ENCODE measurements around the gene RNF207. TPM values are rescaled to one million over a fixed set of nuclear protein-coding genes. Genes with fewer than 3 reads are reported as not detected.

The RNF207 gene
- total RNA-seq, 3 donors from 2014 or later, result 2.7 to 32.4 (median 29.9) TPM

GRCh38 chr1:6165441-6165985 is 40.4 kb upstream of the RNF207 start:
- TF ChIP-seq POLR2AphosphoS5 (IDR thresholded peaks at IDR 0.05), result no peak
- TF ChIP-seq CTCF (IDR thresholded peaks at IDR 0.05), result no peak
- no peak for TF ChIP-seq POLR2A (IDR thresholded peaks at IDR 0.05)
- Histone ChIP-seq H3K4me1 (no peaks in the 10 kb centered on the region), H3K27ac (no peak overlapping the region), H3K9me3 (no peaks in the 10 kb centered on the region), H3K4me3 (no peak overlapping the region), H3K36me3 (no peaks in the 10 kb centered on the region), H3K27me3 (peaks cover 0 to 59% of the 10 kb centered on the region in 2 donors)
- no peak for DNase-seq (ENCODE audit: low spot score in 2 of 2)
- intact Hi-C loops (cut with DNase I; ENCODE audit: low total_unique reads), result no loop called here

- TF ChIP-seq POLR2AphosphoS5 (IDR thresholded peaks at IDR 0.05), result no peak
- TF ChIP-seq POLR2A (IDR thresholded peaks at IDR 0.05), result no peak
- TF ChIP-seq CTCF (IDR thresholded peaks at IDR 0.05), result no peak
- intact Hi-C loops (cut with DNase I; ENCODE audit: low total_unique reads), result no loop called here
- no peak for DNase-seq (ENCODE audit: low spot score in 2 of 2)
- H3K4me1 ChIP-seq, result no peaks in the 10 kb centered on the region
- no peaks in the 10 kb centered on the region for H3K9me3 ChIP-seq
- H3K4me3 ChIP-seq, result no peak overlapping the region
- peaks cover 0 to 59% of the 10 kb centered on the region in 2 donors for H3K27me3 ChIP-seq
- H3K27ac ChIP-seq, result no peak overlapping the region
- no peaks in the 10 kb centered on the region for H3K36me3 ChIP-seq
Observed at GRCh38 chr1:6166221-6166620, 39.7 kb upstream of the RNF207 start.

- peaks cover 0 to 59% of the 10 kb centered on the region in 2 donors for H3K27me3 ChIP-seq
- H3K27ac ChIP-seq, result no peak overlapping the region
- intact Hi-C loops (cut with DNase I; ENCODE audit: low total_unique reads), result no loop called here
- DNase-seq (ENCODE audit: low spot score in 2 of 2), result no peak
- H3K36me3 ChIP-seq, result no peaks in the 10 kb centered on the region
- no peaks in the 10 kb centered on the region for H3K9me3 ChIP-seq
- no peaks in the 10 kb centered on the region for H3K4me1 ChIP-seq
- no peak overlapping the region for H3K4me3 ChIP-seq
- TF ChIP-seq POLR2AphosphoS5 (IDR thresholded peaks at IDR 0.05) (no peak), POLR2A (IDR thresholded peaks at IDR 0.05) (no peak)
Observed at GRCh38 chr1:6166655-6167390, 39.1 kb upstream of the RNF207 start.

GRCh38 chr1:6167391-6168303 is 38.3 kb upstream of the RNF207 start:
- TF ChIP-seq POLR2A (IDR thresholded peaks at IDR 0.05), result no peak
- TF ChIP-seq POLR2AphosphoS5 (IDR thresholded peaks at IDR 0.05), result no peak
- no peak for TF ChIP-seq CTCF (IDR thresholded peaks at IDR 0.05)
- H3K27ac ChIP-seq, result no peak overlapping the region
- peaks cover 0 to 55% of the 10 kb centered on the region in 2 donors for H3K27me3 ChIP-seq
- H3K9me3 ChIP-seq, result no peaks in the 10 kb centered on the region
- no peaks in the 10 kb centered on the region for H3K36me3 ChIP-seq
- no peaks in the 10 kb centered on the region for H3K4me1 ChIP-seq
- H3K4me3 ChIP-seq, result no peak overlapping the region
- intact Hi-C loops (cut with DNase I; ENCODE audit: low total_unique reads), result no loop called here
- DNase-seq (ENCODE audit: low spot score in 2 of 2), result no peak

GRCh38 chr1:6168947-6169586 is 36.9 kb upstream of the RNF207 start:
- no peak overlapping the region for H3K27ac ChIP-seq
- DNase-seq (ENCODE audit: low spot score in 2 of 2), result no peak
- peaks cover 0 to 51% of the 10 kb centered on the region in 2 donors for H3K27me3 ChIP-seq
- intact Hi-C loops (cut with DNase I; ENCODE audit: low total_unique reads), result no loop called here
- no peak for TF ChIP-seq CTCF (IDR thresholded peaks at IDR 0.05)
- TF ChIP-seq POLR2AphosphoS5 (IDR thresholded peaks at IDR 0.05), result no peak
- no peak for TF ChIP-seq POLR2A (IDR thresholded peaks at IDR 0.05)
- H3K4me3 ChIP-seq, result no peak overlapping the region
- H3K36me3 ChIP-seq, result no peaks in the 10 kb centered on the region
- no peaks in the 10 kb centered on the region for H3K4me1 ChIP-seq
- H3K9me3 ChIP-seq, result no peaks in the 10 kb centered on the region
